Adipose tissue (tissue), 3 donors: Measurements from ENCODE around the gene SPP2. TPM values are rescaled to one million over a fixed set of nuclear protein-coding genes. Genes with fewer than 3 reads are reported as not detected.

ENCODE experiments used
- H3K27ac ChIP-seq: one replicate; pipeline ENCODE4 v1.5.1; 2013; ENCODE audit warnings: low read depth, low read length
- WGBS, 3 donors: extraction: QIAGEN DNeasy Blood & Tissue Kit; methylation state at CpG; one replicate each; pipeline ENCODE4 v1.1.7; 2013; 5-methylcytosine and 5-hydroxymethylcytosine counted together
- polyA plus RNA-seq, 3 donors: library from polyadenylated mRNA; stranded (reverse); fragments of 200-250 nt; gene quantifications; one replicate each; pipeline ENCODE4 v1.2.3, GENCODE V29; 2013
- donor health status: healthy with polysubstance abuse.
- donor health status: Bipolar disorder and iron deficiency.
- donor health status: healthy.

Gene SPP2
- polyA plus RNA-seq, 3 donors: not detected

DNA sequence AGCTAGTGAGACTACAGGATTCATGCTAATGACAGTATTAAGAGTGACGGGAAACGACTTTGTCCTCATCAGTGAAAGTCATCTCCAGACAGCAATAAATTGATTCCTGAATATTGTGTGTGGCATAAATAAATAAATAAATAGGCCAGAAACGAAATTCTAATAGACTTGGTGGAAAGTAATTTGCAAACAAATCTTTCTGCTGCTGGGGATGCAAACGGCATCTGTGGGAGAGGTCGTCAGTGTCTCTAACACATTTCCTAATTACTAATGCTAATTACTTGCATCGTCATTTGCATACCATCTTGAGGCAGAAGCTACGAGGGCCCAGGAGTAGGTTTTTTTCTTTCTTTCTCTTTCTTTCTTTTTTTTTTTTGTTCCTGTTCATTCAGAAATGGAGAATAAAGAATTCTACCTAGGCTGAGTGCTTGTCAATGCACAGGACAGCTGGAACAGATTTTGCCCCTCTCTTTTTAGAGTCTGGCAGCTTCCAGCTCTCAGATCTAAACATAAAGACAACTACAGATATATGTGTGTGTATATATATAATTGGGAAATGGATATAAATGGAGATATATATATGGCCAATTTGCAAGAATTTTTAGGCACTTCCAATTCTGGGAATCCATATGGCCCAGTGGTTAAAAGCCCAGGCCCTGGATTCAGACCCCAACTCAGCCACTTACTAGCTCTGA, 75.1 kb downstream of the SPP2 start:
- H3K27ac ChIP-seq: no peak overlapping the region
- WGBS, 3 donors: 69 to 79% (median 71%) methylated on average over 7 of the region's 7 CpGs

DNA sequence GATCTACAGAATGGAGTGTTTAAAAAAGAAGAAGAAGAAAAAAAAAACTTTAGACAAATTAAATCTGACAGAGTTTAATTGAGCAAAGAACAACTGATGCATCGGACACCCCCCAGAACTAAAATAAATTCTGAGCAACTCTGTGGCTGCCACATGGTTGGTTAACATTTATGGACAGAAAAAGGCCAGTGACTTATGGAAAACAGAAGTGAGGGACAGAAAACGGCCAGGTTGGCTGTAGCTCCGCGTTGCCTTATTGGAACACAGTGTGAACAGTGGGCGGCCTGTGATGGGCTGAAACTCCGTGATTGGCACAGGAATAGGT, 75.6 kb downstream of the SPP2 start:
- H3K27ac ChIP-seq: no peak overlapping the region
- WGBS, 3 donors: 82 to 95% (median 92%) methylated on average over 6 of the region's 6 CpGs

Other genes starting within 250 kb of the SPP2 start
- gene HJURP, start 196.2 kb upstream of the SPP2 start, polyA plus RNA-seq: under 1 TPM in 2 of 3 donors, not detected in 1; 0.07 to 0.16 TPM
- gene TRPM8, start 133.3 kb upstream of the SPP2 start, polyA plus RNA-seq: under 1 TPM in 1 of 3 donors, not detected in 2; 0.12 TPM